RPMI8226 (cell line): Measurements from ENCODE around the gene RASAL2.
"Not testable (repeated sequence)": the region's sequence is repeated elsewhere in the genome, so short reads cannot be mapped to it uniquely, and the experiment has no call there.

Experiments
- DNase-seq: peaks from one replicate; pipeline ENCODE4 v3.0.0-alpha.2; 2015

The RASAL2 gene

DNA sequence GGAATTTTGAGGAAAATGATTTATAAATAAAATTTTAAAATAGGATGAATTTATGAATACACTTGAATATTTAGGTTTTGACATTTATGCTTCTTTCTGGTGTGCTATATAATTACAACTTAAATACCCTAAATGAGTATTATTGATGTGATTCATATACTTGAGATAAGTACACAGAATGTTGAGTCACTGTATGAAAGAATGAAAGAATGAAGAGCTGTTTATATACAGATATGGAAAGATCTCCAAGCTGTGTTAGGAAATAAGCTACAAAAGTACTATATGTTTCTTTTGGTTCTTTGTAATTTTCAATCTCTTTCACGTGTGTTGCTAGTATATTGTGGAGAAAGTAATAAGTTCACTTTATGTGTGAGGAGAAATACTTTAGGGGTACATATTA lies 147.2 kb downstream of the RASAL2 start:
- DNase-seq, result no peak

DNA sequence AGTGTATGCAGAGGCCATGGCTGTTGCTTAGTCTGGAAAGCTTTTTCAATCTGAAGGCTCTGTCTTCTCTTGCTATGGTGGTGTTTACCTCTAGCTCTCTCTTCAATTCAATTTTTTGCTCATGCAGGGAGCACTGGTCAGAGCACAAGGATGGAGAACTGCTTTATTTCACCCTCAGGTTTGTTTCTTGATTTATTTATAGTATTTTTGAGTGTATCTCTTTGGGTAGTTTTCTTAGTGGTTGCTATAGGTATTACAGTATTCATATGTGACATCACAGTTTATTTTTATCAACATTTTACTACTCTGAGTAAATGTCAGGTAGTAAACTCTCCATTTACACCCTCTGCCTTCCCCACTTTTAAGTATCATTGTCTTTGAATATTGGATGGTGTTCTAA lies 147.9 kb downstream of the RASAL2 start:
- no peak for DNase-seq

DNA sequence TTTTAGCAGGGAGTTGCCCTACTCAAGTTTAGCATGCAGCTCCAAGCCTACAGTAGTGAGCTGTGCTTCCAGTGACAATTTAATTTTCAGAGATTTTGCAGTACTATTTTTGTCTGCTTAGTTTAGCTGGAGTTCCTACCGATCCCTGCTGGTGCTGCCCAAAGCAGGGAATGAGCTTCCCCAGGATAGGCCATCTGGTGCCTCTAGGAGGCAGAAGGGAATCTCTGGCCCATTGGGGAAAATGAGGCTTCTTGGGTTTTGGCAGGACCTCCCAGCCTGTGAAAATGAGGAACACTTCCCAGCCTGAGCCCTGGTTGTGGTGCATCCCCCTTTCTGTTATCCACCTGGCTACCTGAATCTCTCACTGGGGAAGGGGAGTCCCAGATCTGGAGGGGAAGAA lies 149.2 kb downstream of the RASAL2 start:
- DNase-seq, result no peak

GRCh38 chr1:178243890-178244289 lies 150.0 kb downstream of the RASAL2 start:
- no peak for DNase-seq

- DNase-seq, result not testable (repeated sequence)
Measured at GRCh38 chr1:178248284-178248683, 154.4 kb downstream of the RASAL2 start.

DNA sequence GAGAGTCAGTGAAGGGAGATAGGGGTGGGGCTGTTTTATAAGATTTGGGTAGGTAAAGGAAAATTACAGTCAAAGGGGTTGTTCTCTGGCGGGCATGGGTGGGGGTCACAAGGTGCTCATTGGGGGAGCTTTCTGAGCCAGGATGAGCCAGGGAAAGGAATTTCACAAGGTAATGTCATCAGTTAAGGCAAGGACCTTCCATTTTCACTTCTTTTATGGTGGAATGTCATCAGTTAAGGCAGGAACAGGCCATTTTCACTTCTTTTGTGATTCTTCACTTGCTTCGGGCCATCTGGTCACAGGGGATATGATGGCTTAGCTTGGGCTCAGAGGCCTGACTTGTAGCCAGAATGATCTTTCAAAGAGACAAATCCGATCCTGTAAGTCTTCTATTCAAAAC lies 159.7 kb downstream of the RASAL2 start:
- DNase-seq, result not testable (repeated sequence)

DNA sequence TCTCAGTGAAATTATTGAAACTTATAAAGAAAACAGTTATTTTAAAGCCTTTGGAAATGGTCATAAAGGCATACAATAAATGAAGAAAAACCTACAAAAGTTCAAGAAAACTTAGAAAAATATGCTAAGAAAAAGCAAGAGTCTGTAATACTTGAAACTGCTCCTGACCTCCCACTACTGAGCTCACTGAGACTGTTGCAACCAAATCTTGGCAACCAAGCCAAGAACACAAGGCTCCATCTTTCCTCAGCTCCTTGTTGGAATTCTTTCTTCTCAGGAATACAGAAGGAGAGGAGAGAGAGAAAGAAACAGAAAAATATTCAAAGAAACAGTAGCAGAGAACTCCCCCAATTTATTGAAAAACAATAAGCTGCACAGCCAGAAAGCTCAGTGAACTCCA lies 160.5 kb downstream of the RASAL2 start:
- DNase-seq, result no peak

- DNase-seq, result no peak
Measured at GRCh38 chr1:178258536-178258935, 164.6 kb downstream of the RASAL2 start.

DNA sequence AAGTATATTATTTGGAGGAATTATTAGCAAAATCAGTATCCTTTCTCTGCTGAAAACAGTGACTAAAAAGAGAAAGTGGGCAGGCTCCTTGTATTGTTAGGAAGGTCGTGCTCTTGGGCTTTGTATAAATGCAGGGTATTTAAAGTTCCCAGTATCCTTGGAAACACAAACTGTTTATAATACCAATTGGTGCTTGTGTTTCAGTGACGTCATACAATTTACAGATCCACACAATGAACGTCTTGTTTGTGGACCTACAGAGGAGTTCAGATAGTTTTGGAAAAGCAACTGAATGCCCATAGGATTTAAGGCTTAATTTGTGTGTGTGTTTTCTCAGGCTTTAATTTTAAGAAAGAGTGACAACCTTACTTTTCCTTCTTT lies 168.2 kb downstream of the RASAL2 start:
- DNase-seq, result no peak

DNA sequence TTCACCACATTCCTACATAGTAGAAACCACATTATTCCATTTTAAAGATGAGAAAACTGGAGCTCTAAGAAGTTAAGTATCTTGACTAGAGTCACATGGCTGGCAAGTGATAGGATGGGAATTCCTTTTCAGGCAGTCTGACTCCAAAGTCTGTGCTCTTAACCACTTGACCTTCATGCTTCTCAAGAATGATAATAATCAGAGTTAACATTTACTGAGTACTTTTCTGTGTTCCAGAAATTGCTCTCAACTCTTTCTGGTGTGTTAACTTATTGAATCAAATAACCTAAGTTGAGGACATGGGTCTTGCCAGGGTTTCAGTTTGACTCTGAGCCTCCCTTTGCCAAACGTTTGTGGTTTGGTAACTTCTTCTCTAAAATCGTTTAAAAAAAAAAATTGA lies 169.4 kb downstream of the RASAL2 start:
- DNase-seq, result no peak

- no peak for DNase-seq
Measured at GRCh38 chr1:178266113-178266512, 172.2 kb downstream of the RASAL2 start.

DNA sequence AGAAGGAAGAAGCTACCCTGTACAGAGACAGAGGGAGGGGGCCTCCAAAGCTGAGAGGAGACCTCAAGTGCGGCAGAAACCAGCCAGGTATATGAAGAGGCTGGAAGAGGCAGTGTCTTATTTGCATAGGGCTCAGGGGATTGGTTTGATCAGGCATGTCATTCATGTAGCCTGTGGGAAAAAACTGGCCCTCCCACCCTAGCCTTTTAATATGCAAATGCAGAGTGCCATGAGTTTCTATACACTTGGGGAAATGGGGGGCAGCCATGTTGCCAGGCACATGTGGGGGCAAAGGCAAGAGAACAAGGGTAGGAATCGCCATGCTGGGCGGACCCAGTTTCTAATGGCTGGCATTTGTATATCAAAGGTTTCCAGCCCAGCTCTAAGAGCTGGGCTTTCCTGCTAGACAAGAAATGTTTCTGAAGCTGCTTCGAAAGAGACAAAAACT lies 172.7 kb downstream of the RASAL2 start:
- no peak for DNase-seq

- DNase-seq, result no peak
Measured at GRCh38 chr1:178267646-178268094, 173.8 kb downstream of the RASAL2 start.

DNA sequence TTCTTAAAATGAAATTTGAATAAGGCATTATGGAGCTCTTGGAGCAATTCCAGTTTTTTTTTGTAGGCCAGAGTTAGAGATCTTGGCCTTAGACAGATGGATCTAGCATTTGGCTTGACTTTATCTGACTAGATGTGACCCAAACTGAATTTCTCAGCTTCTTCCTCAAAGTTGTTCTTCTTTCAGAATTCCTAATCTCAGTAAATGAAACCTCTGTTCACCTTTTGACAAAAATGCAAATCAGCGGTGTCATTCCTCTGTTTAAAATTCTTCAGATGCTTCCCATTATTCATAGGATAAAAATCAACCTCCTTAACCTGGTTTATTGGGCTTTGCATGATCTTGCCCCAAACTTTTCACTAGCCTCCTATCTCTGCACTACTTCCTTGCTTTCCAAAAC lies 177.6 kb downstream of the RASAL2 start:
- no peak for DNase-seq

DNA sequence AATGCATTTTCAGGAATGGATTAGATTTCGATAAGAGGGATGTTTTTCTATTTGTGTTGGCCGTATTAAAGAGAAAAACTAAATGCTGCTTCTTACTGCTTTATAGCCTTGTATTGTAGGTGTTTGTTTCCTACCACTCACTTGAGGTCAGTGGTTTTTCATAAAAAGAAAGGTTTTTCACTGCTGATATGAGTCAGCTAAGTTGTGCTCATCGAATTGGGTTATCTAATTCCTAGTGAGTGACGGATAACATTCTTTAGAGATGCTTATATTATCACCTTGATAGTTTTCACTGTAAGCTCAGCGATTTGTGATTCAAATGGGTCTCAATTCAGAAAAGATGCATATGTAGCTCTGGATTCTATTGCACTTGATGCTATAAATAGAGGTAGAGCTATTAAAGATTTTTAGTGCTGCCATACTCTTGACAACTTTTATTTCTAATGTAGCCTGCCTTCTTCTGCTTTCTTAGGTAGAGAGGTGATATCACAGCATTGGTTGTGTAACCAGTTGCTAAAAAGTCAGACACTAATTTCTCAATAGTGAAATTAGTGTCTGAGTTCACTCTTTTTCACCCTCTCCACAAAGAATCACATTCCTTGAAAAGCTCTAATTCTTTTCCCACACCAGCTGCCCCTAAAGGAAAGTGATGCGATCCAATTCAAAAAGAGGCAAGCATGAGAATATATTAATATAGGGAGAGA lies 180.0 kb downstream of the RASAL2 start:
- no peak for DNase-seq

DNA sequence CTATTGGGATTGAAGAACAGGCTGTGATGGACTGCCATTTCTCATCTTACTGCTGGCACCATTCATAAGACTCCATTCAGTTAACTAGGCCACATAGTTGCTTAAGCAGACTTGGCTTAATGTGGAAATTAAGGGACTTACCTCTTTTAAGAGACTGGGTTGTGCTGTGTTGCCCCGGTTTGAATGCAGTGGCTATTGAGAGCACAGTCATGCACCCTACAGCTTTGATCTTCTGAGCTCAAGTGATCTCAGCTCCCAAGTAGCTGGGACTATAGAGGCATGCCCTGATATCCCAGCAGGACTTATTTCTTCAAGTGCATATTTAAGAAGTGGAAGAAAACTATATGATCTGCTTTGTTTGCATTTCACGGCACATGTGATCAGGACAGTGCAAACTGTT lies 181.1 kb downstream of the RASAL2 start:
- DNase-seq, result no peak

DNA sequence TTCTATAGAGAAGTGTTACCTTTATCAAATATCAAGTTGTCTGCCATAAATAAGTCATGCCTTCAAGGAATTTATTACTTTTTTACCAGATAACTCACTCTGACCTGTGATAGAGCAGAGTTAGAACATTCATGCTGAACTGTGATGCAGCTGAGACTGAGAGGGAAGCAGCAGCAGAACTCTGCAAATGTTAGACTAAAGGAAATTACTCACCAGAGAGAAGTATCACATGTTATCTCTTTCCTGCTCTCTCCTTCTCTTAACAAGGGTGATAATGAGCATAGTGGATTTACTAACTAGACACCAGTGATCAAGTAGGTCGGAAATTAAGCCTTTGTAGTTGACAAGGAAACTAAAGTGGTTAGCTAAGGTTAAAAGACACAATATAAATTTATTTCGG lies 181.6 kb downstream of the RASAL2 start:
- DNase-seq, result no peak

GRCh38 chr1:178277793-178278530 lies 184.1 kb downstream of the RASAL2 start:
- DNase-seq, result no peak

DNA sequence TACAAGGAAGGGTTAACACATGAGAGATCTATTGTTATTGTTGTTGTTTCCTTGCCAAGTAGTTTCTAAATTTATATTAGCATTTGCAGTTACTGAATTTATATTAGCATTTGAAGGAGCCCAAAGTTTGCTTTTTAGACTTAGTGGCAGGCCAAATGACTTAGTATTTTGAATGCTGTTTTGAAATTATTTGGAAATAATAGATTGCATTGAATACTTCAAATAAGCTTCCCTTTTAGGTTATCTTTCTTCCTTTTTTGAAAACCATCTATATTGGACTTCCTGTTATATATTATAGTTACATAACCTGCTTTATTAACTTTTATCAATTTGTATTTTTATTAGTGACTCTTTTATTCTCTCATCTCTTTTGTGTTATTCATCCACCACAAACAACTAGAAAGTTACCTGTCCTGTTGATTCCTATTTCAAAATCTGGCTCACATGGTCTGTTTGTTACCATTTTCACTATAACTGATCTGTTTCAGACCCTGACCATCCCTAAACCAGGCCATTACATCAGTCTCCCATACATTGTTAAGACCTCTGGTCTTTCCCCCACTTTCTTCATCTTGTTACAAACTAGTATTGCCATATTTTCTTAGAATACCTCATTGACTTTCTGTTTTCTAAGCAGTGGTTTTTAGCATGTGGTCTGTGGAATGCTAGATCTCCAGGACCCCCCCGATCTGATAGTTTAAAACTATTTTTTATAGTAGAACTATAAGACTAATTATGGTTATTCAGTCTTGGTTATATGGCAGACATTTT lies 185.2 kb downstream of the RASAL2 start:
- DNase-seq, result no peak

GRCh38 chr1:178282949-178283367 lies 189.1 kb downstream of the RASAL2 start:
- DNase-seq, result no peak

DNA sequence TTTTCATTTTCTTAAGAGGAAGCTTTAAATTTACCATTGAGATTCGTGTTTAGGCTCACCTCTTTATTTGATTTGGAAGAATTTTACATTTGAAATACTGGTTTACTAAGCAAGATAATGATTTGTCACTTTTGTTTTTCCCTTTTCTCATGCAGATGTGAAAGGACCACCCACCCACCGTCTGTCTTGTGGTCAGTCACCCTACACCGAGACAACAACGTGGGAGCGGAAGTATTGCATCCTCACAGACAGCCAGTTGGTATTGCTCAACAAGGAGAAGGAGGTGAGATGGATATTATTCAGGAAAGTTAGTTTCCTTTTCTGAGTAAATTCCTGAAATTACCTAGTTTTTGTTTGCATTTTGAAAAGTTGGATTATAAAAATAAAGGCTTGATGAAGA lies 189.5 kb downstream of the RASAL2 start:
- DNase-seq, result no peak

DNA sequence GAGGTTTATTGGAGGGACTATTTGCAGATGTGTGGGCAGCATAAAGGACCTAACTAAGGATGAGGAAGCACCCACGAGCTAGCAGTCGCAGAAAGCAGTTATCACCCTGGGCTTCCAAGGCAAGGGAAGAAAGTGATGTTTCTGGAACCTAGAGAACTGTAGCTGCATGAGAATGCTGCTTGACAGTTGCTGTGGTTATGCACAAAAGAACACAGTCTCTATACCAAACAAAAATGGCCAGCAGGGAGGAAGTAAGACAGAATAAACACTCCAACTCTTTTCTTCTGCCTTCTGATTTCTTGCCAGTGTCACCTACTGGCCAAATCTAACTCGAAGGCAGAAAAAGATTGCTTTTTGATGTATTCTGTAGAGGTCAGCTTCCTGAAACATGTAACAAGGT lies 190.2 kb downstream of the RASAL2 start:
- no peak for DNase-seq

DNA sequence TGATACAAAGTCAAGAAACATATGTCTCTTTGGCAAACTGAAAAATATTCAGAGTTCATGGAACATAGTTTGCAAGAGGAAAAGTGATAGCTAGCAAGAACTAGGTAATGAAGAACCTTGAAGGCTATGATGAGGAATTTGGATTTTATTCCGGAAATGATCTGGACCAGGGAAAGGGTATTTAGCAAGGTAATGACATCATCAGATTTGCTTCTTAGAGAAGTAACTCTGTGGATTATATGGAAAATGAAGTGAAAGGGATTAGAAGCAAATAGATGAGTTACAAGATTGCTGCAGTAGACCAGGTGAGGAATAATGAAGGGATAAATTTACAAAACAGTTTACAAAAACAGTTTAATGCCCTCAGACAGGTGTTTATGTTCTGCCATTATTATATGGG lies 197.3 kb downstream of the RASAL2 start:
- no peak for DNase-seq

DNA sequence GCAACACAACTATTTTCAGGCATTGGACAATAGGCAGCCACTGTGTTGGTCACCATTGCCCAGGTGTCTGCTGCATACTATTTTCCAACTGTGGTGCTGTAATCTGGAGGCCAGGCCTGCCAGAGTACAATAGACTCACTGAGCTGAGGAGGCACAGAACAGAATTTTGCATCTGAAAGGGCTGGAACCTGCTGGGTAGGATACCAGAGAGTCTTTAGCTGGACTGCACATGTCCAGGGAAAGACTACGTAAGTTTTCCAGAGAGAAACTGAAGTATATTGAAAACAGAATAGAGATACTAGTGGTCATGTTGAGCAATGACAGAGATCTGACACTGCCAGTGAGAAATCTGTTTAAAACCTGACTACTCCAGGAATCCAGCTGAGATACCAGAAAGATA lies 200.8 kb downstream of the RASAL2 start:
- no peak for DNase-seq
